Measurements from ENCODE around the gene MIB2.

The MIB2 gene

DNA sequence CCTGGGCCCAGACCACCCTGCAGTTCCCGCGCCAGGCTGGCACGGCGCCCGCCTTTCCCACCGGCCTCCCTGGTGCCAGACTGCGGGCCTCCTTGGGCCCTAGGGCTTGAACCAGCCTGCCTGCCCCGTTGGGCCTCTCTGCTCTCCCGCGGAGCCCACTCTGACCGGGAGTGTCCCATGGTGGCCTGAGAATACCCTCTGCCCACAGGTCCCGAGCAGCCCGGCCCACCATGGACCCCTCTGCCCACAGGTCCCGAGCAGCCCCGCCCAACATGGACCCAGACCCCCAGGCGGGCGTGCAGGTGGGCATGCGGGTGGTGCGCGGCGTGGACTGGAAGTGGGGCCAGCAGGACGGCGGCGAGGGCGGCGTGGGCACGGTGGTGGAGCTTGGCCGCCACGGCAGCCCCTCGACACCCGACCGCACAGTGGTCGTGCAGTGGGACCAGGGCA lies 7.9 kb downstream of the MIB2 start:
- Histone ChIP-seq H3K36me3 (ENCODE audit: insufficient read depth, low read length) (no peaks in the 10 kb centered on the region), H3K9ac (ENCODE audit: low read depth, low read length, poor library complexity, severe bottlenecking) (no peak overlapping the region), H4K20me1 (ENCODE audit: insufficient read depth, low read length, poor library complexity, severe bottlenecking) (no peaks in the 10 kb centered on the region), H3K9me2 (replicated peaks; ENCODE audit: low read depth, low read length) (no peaks in the 10 kb centered on the region), H3K79me2 (ENCODE audit: insufficient read depth, low read length) (no peaks in the 10 kb centered on the region), H2AFZ (ENCODE audit: low read length) (no peak overlapping the region), H3K4me3 (ENCODE audit: low read length, poor library complexity, severe bottlenecking) (no peak overlapping the region), H3K27me3 (ENCODE audit: insufficient read depth, low read length, poor library complexity, severe bottlenecking) (no peaks in the 10 kb centered on the region), H3K4me2 (ENCODE audit: low read depth, low read length, poor library complexity, severe bottlenecking) (no peak overlapping the region), H3F3A (ENCODE audit: low read depth) (no peaks in the 10 kb centered on the region), H3K4me1 (ENCODE audit: insufficient read depth, low read length, poor library complexity, severe bottlenecking) (no peaks in the 10 kb centered on the region), H3K9me3 (ENCODE audit: insufficient read depth, low read depth, low read length) (no peaks in the 10 kb centered on the region)
- TF ChIP-seq EZH2phosphoT487 (IDR thresholded peaks at IDR 0.05; ENCODE audit: borderline replicate concordance) = no peak
- TF ChIP-seq, protein P1, sequence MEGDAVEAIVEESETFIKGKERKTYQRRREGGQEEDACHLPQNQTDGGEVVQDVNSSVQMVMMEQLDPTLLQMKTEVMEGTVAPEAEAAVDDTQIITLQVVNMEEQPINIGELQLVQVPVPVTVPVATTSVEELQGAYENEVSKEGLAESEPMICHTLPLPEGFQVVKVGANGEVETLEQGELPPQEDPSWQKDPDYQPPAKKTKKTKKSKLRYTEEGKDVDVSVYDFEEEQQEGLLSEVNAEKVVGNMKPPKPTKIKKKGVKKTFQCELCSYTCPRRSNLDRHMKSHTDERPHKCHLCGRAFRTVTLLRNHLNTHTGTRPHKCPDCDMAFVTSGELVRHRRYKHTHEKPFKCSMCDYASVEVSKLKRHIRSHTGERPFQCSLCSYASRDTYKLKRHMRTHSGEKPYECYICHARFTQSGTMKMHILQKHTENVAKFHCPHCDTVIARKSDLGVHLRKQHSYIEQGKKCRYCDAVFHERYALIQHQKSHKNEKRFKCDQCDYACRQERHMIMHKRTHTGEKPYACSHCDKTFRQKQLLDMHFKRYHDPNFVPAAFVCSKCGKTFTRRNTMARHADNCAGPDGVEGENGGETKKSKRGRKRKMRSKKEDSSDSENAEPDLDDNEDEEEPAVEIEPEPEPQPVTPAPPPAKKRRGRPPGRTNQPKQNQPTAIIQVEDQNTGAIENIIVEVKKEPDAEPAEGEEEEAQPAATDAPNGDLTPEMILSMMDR (conservative IDR thresholded peaks at IDR 0.05; ENCODE audit: low read length) = no peak

DNA sequence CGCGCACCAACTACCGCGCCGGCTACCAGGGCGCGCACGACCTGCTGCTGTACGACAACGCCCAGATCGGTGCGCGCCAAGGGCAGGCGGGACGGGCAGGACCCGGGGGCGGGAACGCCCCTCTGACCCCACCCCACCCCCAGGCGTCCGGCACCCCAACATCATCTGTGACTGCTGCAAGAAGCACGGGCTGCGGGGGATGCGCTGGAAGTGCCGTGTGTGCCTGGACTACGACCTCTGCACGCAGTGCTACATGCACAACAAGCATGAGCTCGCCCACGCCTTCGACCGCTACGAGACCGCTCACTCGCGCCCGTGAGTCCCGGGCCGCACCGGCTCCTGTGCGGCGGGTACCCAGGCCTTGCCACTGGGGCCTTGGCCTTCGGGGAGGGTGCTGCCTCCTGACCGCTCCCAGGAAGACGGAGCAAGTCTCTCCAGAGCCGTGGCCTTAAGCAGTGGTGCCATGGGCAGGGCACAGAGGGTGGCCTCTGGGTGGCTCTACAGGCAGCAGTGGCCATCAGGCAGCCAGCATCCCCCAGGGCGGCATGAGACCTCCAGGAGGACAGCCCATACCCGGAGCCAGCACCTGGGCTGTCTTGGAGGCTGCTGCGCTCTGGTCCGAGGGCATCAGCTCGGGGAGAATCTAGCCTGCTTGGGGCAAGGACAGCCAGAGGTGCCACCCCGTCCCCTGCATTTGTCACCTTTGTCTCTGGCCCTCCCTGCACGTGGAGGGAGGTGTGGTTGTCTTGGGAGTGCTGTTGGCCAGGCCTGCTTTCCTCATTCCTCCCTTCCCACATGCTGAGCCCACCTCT lies 8.5 kb downstream of the MIB2 start:
- no peaks in the 10 kb centered on the region for H3K9me3 ChIP-seq (ENCODE audit: insufficient read depth, low read depth, low read length)
- no peaks in the 10 kb centered on the region for H3K4me1 ChIP-seq (ENCODE audit: insufficient read depth, low read length, poor library complexity, severe bottlenecking)
- TF ChIP-seq, protein P1 (conservative IDR thresholded peaks at IDR 0.05; ENCODE audit: low read length) = no peak
- no peak for TF ChIP-seq EZH2phosphoT487 (IDR thresholded peaks at IDR 0.05; ENCODE audit: borderline replicate concordance)
- no peaks in the 10 kb centered on the region for H3K79me2 ChIP-seq (ENCODE audit: insufficient read depth, low read length)
- no peaks in the 10 kb centered on the region for H3K36me3 ChIP-seq (ENCODE audit: insufficient read depth, low read length)
- no peak overlapping the region for H3K4me3 ChIP-seq (ENCODE audit: low read length, poor library complexity, severe bottlenecking)
- no peaks in the 10 kb centered on the region for H4K20me1 ChIP-seq (ENCODE audit: insufficient read depth, low read length, poor library complexity, severe bottlenecking)
- no peak overlapping the region for H2AFZ ChIP-seq (ENCODE audit: low read length)
- no peak overlapping the region for H3K9ac ChIP-seq (ENCODE audit: low read depth, low read length, poor library complexity, severe bottlenecking)
- no peaks in the 10 kb centered on the region for H3F3A ChIP-seq (ENCODE audit: low read depth)
- no peaks in the 10 kb centered on the region for H3K9me2 ChIP-seq (replicated peaks; ENCODE audit: low read depth, low read length)
- no peaks in the 10 kb centered on the region for H3K27me3 ChIP-seq (ENCODE audit: insufficient read depth, low read length, poor library complexity, severe bottlenecking)
- H3K4me2 ChIP-seq (ENCODE audit: low read depth, low read length, poor library complexity, severe bottlenecking) = no peak overlapping the region

DNA sequence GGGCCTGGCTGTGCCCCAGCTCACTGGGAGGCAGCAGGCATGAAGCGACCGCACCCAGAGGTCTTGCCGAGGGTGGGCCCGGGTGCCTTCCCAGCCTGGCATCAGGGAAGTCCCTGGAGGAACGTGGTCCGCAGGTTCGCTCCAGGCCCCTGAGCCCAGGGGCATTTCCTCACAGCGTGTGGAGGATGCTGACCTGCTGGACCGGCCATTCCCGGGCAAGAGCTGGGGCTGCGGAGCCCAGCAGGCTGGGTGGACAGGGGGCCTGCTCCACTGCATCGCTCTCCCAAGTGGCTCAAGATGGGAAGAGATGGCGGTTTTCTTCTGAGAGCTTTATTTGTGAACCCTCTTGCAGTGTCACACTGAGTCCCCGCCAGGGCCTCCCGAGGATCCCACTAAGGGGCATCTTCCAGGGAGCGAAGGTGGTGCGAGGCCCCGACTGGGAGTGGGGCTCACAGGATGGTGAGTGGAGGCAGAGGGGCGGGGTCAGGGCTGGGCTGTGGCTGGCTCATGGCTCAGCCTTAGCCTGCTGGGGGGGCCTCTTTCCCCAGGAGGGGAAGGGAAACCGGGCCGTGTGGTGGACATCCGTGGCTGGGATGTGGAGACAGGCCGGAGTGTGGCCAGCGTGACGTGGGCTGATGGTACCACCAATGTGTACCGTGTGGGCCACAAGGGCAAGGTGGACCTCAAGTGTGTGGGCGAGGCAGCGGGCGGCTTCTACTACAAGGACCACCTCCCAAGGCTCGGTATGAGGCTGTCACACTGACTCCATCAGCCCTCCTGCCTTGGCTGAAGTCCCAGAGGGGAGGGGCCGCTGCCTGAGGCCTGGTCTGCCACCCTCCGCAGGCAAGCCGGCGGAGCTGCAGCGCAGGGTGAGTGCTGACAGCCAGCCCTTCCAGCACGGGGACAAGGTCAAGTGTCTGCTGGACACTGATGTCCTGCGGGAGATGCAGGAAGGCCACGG lies 9.4 kb downstream of the MIB2 start:
- Histone ChIP-seq H3K4me3 (ENCODE audit: low read length, poor library complexity, severe bottlenecking) (no peak overlapping the region), H3K27me3 (ENCODE audit: insufficient read depth, low read length, poor library complexity, severe bottlenecking) (no peaks in the 10 kb centered on the region), H3F3A (ENCODE audit: low read depth) (no peaks in the 10 kb centered on the region), H4K20me1 (ENCODE audit: insufficient read depth, low read length, poor library complexity, severe bottlenecking) (no peaks in the 10 kb centered on the region), H3K79me2 (ENCODE audit: insufficient read depth, low read length) (no peaks in the 10 kb centered on the region), H3K9me2 (replicated peaks; ENCODE audit: low read depth, low read length) (no peaks in the 10 kb centered on the region), H3K9me3 (ENCODE audit: insufficient read depth, low read depth, low read length) (no peaks in the 10 kb centered on the region), H2AFZ (ENCODE audit: low read length) (no peak overlapping the region), H3K36me3 (ENCODE audit: insufficient read depth, low read length) (no peaks in the 10 kb centered on the region), H3K9ac (ENCODE audit: low read depth, low read length, poor library complexity, severe bottlenecking) (no peak overlapping the region), H3K4me1 (ENCODE audit: insufficient read depth, low read length, poor library complexity, severe bottlenecking) (no peaks in the 10 kb centered on the region), H3K4me2 (ENCODE audit: low read depth, low read length, poor library complexity, severe bottlenecking) (no peak overlapping the region)
- TF ChIP-seq, protein P1 (conservative IDR thresholded peaks at IDR 0.05; ENCODE audit: low read length) = no peak
- no peak for TF ChIP-seq EZH2phosphoT487 (IDR thresholded peaks at IDR 0.05; ENCODE audit: borderline replicate concordance)

Data from Loucy (cell line).